NOMO-1 (cell line): ENCODE data around the gene CEL.
A peak's percentile ranks its signal among the peaks of the same experiment; 100 is the strongest.

Experiments
- DNase-seq, 2 experiments: peaks; one replicate each; lab custom pipeline; 2025; ENCODE audit not compliant: unreplicated experiment in 2 of 2; lab: John Stamatoyannopoulos, UW

Gene CEL

DNA sequence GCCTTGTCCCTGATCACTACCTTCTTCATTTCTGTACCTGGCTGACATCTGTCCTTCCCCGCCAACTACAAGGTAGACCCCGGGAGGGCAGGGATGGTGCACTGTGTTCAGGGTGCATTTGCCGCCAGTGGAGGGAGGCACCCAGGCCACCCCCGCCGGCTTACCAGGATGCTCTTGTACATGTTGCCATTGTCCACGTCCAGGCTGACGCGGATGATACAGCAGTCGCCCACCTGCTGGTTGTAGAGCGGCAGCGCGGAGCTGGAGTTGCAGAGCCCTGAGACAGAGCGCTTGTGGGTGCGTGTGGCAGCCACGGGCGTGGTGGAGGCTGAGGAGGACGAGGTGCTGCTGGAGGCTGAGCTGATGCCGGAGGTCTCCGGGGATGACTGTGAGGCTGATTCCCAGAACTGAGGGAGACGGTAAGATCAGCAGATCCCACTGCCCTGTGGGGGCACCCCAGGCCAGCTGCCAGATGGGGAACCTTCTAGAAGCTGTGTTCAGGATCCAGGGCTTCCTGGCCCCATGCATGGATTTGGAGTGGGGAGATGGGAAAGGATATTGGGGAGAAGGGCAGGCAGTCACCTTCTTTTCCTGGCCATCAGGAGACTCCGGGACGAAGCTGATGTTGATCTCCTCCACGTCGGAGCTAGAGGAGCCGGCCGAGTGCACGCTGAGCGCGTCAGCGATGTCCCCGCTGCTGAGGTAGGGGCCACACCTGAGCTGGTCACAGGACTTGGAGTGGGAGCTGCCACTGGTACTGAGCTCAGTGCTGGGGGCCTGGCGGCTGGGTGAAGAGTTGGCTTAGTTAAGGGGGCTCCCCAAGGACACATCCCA, 39.8 kb downstream of the CEL start:
- DNase-seq = no peak

DNA sequence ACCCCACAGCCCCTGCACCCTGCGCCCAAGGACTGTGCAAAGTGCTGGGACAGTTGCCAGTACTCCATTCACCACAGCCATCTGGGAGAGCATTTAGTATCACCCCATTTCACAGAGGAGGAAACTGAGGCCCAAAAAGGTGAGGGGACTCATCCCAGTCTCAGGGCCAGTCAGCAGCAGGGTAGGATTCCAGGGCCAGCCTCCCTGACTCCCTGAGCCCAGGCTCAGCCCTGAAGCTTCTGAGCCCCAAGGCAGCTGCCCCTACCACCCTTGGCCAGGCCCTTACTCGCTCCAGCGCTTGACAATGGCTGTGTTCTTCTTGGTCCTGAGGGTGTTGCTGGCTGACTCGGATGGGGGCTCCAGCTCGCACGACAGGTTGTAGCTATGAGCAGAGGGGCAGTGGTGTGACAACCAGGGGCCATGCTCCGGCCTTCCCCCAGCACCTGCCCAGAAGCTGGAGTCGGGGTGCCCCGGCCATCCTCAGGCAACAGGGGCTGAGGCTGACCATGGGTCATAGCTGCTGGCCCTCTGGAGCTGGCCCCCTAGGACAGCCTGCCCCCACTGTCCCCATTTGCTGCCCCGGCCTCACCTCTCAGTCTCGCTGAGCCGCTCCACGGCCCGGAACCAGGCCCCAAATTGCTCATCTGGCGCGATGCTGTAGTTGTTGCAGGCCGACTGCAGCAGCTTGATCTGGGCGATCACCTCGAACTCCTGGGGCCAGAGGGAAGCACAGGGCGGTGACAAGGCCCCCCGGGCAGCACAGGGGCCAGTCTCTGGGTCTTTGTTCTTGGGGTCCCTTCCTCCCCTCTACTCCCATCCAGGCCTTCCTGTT, 40.6 kb downstream of the CEL start:
- DNase-seq = no peak

DNA sequence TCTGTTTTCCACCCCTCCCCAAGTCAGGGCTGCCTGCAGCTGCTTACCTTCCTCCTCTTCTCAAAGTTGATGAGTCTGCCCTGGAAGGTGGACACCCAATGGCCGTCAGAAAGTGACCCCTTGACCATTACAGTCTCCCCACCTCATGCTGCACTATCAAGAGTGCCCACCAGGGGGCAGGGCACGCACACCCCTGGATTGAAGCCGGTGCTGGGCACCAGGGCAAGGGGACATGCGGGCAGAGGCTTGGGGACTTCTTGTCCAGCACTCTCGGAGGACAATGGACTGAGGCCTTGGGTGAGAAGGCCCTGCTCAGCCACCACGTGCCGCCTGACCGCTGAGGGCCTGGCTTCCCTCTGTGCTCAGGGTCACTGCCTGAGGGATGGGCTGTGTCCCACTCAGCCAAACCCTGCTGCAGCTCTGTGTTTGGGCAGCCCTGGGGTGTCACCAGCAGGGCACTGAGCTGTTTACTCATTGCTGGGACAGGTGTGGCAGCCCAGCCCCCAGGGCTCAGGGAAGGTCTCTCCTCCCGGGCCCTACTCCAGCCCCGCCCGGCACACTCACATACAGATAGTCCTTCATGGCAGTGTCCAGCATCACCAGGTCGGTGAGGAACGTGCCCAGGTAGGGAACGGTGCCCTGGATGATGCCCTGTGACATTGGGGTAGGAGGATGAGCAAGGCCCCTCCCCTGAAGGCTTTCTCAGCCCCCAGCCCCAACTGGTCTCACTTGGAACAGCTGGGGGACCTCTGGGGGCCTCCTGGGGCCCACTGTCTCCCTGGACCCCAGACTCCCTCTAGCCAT, 41.6 kb downstream of the CEL start:
- DNase-seq = no peak

DNA sequence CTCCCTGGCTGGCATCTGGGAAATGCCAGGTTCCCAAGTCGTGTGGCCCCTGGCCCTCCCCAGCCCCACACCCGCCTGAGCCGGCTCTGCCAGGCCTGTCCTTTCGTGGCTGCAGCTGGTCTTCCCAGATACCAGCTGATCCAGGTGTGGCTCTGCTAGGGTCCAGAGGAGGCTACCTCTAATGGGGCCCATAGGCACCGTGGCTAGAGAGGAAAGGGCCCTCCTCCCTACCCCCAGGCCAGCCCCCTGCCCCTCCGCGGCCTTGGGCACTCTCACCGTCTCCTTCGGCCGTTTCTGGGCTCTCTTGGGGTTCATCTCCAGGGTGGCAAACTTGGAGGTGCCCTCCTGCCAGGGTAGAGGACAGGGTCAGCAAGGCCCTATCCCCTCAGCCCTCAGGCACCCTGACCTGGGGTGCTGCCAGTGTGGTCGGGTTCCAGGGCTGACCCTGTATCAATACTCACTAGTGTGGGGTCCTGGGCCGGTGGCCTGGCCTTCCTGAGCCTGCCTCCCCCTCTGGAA, 42.3 kb downstream of the CEL start:
- DNase-seq = no peak

DNA sequence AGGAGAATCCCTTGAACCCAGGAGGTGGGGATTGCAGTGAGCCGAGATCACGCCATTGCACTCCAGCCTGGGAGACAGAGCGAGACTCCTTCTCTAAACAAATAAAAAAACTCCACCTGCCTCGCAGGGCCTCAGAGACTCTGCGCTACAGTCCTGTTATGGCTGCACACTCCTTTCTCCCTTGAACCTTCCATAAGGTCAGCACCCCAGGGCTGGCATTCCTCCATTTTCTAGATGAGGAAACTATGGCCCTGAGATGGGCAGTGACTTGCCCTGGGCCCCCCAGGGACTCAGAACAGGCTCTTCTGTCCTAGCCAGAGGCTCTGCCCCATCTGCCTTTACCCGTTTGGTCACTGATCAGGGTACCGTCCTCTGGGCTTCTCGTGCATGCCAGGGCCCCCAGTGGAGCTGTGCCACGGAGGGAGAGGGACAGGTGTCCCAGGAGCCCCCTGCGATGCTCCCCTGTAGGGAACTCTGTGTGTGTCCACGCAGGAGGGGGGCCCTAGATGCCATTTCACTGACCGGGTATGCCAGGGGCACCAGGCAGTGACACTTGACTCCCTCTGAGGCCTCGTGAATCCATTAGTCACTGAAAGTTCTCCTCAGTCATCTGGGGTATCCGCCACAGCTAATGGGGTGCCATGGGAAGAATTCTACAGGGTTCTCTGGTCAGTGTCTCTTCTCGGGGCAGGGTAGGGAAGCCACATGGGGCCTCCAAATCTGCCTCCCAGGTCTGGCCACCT, 43.1 kb downstream of the CEL start:
- no peak for DNase-seq

DNA sequence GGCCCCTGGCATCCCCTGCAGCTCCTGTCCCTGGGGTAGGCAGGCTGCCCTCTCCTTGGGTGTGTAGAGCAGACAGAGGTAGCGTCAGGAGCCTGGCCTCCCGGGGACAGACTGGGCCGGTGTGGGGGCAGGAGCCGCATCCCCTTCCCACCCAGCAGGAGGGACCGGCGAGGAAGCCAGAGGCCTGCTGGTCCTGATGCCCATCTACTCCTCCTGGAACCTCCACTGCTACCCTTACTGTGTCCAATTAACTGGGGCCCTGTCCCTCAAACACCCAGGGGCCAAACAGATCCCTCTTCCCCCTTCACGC, 43.6 kb downstream of the CEL start:
- no peak for DNase-seq

DNA sequence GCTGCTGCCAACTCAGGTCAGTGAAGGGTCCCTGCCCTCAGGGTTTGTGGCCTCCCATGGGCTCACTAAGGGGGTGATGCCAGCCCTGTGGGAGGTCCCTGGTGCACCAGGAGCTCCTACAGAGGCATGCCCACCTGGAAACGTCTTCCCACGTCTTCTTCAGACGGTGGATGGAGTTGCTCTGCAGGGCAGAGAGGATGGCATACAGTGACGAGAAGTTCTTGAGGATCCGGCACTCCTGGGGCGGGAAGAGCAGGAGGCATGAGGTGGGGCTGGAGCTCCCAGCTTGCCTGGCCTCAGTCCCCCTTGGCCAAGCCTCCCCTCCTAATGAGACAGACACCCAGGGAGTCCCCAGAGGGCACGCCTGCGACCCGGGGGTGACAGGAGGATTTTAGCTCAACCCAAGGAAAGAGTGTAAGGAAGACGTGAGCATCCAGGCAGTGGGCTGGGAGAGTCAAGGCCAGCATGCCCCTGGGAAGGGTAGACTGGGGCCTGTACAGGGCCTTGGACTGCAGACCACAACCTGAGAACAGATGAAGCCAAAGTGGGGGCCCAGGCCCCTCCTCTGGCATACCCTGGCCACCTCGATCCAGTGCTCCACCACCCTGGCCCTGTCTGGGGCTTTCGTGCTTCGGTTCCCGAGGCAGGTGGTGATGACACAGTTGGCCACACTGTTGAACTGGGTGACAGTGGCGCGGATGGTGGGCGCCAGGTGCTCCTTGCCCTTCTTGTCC, 44.9 kb downstream of the CEL start:
- no peak for DNase-seq

DNA sequence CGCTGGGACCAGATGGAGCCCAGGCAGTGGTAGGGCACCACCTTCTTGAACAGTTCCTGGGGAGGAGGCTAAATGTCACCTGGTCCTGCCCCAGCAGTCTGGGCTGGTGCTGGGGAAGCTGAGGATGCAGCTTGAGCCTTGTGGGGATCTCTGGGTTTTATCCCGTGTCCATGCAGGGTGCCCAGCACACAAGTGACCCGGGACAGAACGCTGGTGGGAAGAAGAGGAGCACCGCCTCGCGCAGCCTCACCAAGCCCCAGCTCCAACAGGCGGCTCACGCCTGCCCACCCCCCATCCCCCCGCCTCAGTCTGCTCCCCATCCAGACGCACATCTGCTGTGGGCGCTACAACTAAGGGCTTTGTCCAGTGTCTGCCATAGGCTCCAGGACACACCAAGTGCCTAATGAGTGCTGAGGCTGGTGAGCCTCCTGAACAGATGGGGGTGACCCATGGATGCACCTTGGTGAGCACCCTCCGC, 45.5 kb downstream of the CEL start:
- DNase-seq = no peak

DNA sequence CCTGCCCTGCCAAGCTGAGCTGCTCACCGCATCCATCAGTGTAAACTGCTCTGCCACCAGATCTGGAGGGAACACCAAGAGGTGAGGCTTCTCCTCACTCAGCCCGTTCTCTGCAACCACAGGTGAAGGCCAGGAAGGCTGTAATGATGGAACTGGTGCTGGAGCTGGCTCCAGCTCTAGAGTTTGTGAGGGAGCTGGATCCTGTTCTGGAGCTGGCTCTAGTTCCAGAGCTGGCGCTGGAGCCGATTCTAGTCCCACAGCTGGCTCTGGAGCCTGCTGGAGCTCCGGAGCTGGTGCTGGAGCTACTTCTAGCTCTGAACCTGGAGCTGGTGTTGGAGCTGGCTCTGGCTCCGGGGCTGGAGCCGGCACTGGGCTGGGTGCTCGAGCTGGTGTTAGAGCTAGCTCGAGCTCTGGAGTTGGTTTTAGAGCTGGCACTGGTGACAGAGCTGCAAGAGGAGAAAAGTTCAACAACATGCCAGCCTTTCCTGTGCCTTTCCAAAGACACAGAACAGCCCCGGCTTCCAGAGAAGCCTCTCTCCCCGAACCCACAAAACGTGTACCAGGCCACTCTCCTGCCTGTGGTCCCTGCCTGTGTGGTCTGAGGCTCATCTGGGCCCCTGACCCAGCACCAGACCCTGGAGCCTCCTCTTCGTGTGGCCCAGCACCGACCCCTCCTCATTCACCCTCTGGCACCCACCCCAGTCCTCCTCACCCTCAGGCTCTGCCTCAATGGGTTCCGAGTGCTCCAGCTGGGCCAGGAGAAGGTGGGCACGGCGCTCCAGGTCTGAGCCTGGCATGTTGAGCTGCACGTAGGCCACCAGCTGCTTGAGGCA, 46.4 kb downstream of the CEL start:
- DNase-seq = no peak

DNA sequence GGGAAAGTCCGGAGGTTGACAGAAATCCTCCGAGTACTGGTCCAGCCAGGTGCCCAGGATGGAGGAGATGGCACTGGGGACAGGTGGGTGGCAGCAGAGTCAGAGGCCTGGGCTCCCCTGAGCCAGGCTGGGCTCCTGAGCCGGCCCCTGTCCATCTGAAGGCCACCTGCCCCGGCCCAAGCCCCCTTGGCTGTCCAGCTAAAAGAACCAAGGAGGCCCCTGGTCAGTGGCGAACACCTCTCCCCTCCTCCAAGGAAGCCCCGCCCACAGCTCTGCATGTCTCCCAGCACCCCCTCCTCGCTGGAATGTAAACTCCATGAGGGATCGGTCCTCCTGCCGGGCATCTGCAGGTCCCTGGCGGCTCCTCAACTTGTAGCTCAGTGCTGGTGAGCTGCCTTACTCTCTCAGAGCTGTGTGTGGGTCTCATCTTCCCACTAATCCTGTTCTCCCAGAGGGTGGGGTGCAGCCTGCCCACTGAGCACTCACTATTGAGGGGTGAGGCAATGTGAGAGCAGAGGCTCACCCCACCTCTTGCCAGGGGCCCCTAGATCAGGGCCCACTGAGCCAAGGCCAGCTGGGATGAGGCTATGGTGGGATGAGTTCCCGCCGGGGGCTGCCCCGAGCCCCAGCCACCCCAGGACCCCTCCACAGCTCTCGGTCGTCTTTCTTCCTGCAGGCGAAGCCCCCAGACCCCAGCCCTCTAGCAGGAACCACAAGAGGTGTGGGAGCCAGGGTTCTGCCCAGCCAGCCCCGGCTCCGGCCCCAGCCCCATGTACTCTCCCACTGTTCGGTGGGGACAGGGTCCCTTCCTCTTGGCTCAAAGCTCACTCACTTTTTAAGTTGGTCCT, 47.2 kb downstream of the CEL start:
- no peak for DNase-seq

DNA sequence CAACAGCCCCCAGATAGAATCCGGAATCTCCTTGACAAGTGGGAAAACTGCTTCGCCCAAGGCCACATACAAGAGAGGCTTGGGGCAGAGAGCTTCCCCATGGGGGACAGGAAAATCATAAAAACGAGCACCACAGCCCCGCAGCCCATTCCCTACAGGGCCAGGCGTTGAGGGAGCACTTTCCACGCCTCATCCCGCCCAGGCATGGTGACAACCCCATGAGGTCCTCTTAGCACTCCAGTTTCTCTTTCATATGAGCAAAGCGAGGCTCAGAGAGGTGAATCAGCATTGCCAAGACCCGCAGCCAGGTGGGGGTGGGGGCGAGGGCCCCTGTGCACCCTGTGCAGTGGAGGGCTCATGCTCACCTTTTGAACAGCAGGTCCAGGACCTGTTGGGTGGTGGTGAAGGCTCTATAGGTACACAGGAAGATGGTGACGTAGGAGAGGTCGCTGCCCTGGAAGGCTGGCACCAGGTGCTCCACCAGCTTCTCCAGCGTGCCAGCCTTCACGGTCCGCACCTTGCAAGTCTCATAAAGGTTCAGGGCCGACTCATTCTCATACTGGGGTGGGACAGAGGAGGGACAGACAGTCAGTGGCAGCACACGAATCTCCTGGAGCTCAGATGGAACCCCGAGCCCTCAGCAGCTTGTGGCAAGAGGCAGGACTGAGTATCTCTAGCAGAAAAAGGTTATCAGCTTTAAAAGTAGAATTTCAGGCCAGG, 48.3 kb downstream of the CEL start:
- DNase-seq = no peak

DNA sequence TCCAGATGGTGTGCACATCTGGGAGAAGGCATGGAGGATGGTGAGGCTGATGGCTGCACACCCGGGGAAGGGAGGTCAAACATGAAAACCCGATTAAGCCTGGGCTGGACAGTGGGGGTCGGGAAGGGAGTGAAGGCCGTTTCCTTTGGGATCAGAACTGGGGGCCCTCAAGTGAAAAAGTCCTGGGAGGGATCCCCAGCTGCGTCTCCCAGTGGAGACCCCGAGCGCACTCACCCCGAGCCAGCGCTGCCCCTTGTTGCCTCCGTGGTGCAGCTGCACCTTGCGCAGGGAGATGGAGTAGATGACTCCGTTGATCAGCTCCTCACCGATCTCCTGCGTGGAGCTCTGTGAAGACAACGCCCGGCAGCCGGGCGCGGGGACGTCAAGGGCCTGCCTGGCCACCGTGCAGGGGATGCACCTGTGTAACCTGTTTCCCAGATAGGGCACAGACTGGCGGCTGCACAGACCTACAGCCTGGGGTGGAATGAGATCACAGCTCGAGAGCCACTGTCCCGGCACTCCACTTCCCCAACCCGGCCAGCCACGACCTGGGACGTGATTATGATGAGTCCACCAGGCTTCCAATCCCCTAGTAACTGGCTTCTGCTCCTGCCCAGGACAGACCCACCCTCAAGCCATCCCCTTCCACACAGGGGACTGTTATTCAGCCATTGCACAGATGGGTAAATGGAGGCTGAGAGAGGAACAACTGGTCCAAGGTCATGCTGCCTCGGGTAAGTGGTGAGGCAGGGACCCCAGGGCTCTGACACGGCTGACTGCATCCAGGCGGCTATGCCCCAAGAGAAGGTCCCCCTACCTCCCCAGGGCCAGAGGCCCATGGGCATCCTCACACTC, 50.3 kb downstream of the CEL start:
- no peak for DNase-seq

DNA sequence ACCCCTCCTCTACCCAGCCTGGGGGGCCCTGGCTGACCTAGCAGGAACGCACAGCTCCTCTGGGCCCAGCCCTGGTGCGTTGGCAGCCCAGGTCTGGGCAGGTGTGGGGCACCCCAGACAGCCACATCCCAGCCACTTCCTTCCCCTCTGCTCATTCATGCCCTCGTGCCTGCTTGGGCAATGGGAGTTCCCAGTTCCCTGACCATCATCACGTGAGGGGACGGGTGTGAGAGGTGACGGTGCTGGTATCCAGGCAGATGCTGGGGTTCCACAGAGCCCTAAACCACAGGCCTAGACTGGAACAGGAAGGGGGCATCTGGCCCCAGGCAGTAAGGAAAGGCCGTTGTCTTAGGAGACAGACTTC, 50.9 kb downstream of the CEL start:
- DNase-seq = peak; percentile 86 to 89

DNA sequence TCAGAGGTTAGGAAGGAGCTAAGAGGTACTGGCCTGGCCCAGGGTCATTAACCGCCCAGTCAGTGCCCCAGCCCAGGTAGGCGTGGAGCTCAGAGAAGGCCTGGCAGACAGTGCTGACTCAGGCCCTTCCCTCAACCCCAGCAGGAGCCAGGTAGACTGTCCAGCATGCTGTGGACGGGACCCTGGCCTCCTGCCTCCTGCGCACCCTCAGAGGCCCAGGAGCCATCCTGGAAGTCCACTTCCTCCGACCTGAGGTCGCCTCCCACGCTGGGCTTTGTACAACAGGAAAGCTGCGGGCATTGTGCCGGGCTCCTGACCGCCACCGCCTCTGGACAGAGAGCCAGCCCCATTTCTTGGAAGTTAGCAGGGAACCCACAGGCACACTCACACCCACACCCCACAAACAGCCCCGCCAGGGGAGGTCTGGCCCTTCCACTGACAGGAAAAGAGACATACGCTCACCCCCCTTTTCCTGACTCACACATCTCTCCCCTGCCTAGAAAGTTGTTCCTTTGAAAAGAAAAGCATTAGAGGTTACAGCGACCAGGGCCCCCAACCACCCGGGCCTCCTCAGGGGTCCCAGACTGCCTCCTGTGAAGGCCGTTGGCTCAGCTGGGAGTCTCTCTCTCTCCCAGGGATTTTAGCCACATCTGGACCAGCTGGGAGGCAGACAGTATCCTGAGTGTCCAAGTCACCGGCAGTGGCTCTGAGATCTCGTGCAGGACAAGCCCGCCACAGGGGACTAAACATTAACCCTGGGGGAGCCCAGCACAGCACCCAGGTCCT, 51.6 kb downstream of the CEL start:
- DNase-seq = no peak

DNA sequence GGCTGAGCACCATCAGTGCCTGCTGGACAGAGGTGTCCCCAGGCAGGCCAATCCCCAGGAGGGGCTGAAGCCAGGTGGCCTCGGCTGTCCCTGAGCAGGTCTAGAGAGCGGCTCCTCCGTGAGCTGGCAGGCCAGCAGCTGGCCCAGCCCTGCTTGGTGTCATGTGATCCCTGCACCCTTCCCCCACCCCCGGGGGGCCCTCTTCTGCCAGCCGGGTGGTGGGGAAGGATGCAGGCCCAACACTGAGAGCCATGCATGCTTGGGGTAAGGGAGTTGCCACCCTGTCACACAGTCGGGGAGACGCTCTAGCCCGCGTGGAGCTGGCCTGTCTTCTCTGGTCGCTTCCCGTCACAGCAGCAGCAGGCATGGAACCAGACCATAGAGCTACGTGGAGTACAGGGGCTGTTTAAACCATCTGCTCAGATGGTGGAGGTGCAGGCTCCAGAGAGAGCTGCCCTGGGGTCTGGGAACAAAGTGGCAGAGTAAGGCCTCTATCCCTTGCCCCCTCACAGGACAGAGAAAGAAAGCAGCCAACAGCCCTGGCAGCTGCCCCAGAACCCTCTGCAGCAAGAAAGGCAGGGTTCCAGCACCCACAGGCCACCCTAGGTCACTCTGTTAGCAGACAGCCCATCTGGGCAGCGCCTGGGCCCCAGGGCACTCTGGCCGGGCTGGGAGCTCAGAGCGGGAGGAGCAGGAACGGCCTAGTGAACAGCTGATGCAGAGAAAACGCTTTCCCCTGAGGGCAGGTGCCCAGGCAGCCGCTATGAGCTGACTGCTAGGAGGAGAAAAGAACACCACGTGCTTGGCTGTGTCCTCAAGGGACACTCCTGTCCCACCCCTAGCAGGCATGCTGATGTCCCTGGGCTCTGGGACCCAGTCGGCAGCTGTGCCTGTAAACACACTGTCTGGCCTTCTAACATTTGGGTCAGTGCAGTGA, 52.4 kb downstream of the CEL start:
- DNase-seq = no peak
